ENCODE results near the gene MAP3K4. TPM values are rescaled to one million over a fixed set of nuclear protein-coding genes. Genes with fewer than 3 reads are reported as not detected.

The MAP3K4 gene
- total RNA-seq, 2 experiments from 2014 or later, result 26.8 to 35.7 TPM

DNA sequence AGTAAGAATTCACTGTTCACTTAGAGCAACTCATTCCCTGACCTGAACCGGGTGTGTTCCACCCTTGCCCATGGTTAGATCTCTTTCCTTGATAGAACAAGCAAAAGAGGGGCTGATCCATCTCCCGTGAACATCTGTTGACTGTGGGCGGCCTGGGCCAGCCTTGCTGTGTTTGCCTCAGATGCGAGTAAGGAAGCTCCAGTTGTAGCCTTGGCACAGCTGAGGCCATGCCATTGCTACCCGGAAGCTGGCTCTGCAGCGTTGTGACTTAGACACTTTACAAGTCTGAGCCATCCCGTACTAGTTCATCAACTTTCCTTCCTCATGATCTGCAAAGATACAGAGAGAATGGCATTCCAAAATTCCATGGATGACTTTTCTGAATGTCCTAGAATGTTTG lies 139.0 kb downstream of the MAP3K4 start:
- Mint-ChIP-seq H3K9me3 (ENCODE audit: insufficient read depth) (peaks cover 8% of the 10 kb centered on the region), H3K4me1 (ENCODE audit: low read depth) (peaks cover 16% of the 10 kb centered on the region), H3K4me3 (no peak overlapping the region), H3K27me3 (ENCODE audit: low read depth) (no peaks in the 10 kb centered on the region), H3K36me3 (ENCODE audit: low read depth) (peaks cover 26% of the 10 kb centered on the region), H3K27ac (no peak overlapping the region)
- ChIA-PET CTCF (no interaction called here), POLR2A (no interaction called here)
- ATAC-seq, result no peak
- no peak for DNase-seq

DNA sequence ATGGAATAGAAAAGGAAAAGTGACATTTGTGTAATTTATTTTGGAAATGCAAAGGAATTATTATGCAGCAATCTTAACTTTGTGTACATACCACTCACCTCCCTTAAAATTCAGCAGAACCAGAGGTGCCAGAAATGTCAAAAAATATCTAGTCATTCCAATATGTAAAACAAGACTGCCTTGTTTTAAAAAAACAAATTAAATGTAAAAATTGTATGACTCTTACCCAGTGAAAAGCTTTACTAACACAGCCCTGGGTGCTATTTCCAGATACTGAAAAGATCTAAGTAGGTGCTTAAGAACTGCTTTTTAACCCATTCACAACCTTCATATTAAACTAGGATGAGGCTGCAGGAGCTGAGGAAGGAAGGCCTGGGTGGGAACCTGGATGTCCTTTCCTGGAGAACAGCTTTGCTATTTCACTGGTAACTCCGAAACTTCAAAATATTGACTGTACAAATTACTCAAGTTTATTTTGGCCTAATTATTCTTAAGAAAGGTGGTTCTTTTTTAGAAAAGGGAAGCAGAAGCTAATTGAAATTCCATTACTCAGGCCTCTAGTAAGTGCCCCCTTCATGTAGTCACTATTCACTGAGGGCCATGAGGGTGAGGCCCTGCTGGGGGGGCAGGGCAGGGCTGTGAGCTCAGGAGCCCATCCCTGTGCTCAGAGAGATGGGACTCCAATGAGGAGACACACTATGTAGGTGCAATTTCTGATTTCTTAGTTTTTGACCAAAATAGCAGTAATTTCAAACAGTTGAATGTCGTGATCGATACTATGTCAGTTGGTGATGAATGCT lies 139.6 kb downstream of the MAP3K4 start:
- Mint-ChIP-seq H3K4me1 (ENCODE audit: low read depth) (peaks cover 16% of the 10 kb centered on the region), H3K27me3 (ENCODE audit: low read depth) (no peaks in the 10 kb centered on the region), H3K27ac (no peak overlapping the region), H3K9me3 (ENCODE audit: insufficient read depth) (peaks cover 1% of the 10 kb centered on the region), H3K4me3 (no peak overlapping the region), H3K36me3 (ENCODE audit: low read depth) (peaks cover 20% of the 10 kb centered on the region)
- DNase-seq (no peak), ATAC-seq (no peak)
- POLR2A ChIA-PET, result no interaction called here
- CTCF ChIA-PET, result no interaction called here

DNA sequence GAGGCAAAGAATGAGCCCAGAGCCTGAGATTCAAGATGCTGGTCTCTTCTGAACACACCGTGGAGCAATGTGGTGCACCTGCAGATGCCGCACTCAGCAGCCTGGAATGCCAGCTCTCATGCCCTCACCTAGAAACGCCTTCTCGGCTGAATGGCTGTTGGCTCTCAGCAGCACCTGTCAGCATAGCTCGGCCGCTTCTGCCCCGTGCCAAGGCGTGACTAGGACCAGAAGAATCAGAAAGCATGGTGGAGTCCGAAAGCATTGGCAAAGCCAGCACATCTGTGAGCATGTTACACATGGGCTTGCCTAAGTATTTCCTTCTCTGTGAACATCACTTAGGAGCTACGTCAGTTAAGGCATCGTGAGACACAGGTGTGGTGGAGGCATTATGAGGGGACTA lies 140.8 kb downstream of the MAP3K4 start:
- POLR2A ChIA-PET, result no interaction called here
- H3K4me1 Mint-ChIP-seq (ENCODE audit: low read depth), result peaks cover 16% of the 10 kb centered on the region
- ATAC-seq (no peak), DNase-seq (no peak)
- no peak overlapping the region for H3K27ac Mint-ChIP-seq
- CTCF ChIA-PET, result interaction anchor here (2.1 kb wide), 1 partner anchor 238 kb away, joined by 9 read pairs; no protein-coding TSS in a partner anchor
- peaks cover 12% of the 10 kb centered on the region for H3K36me3 Mint-ChIP-seq (ENCODE audit: low read depth)
- no peaks in the 10 kb centered on the region for H3K27me3 Mint-ChIP-seq (ENCODE audit: low read depth)
- no peaks in the 10 kb centered on the region for H3K9me3 Mint-ChIP-seq (ENCODE audit: insufficient read depth)
- no peak overlapping the region for H3K4me3 Mint-ChIP-seq

DNA sequence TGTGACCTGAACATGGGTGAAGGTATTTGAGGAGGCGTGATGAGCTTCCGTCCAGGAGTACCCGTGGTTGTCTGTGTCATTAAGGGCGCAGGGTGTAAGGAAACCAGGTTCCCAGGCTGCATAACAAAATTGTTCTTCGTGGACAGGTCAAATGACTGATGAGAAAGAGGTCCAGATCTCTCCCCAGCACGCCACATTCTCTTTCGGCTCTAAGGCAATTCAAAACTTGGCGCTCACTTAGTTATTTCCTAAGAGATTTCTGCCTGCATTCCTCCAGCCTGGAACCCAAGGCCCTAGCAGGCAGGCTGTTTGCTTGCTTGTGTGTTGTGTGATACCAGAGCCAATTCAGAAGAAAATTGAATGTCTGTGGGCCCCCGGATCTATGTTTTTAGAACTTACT lies 142.4 kb downstream of the MAP3K4 start:
- H3K27me3 Mint-ChIP-seq (ENCODE audit: low read depth), result no peaks in the 10 kb centered on the region
- peaks cover 10% of the 10 kb centered on the region for H3K36me3 Mint-ChIP-seq (ENCODE audit: low read depth)
- ATAC-seq (no peak), DNase-seq (no peak)
- H3K4me3 Mint-ChIP-seq, result no peak overlapping the region
- ChIA-PET CTCF (no interaction called here), POLR2A (no interaction called here)
- H3K27ac Mint-ChIP-seq, result no peak overlapping the region
- H3K4me1 Mint-ChIP-seq (ENCODE audit: low read depth), result peaks cover 4% of the 10 kb centered on the region
- no peaks in the 10 kb centered on the region for H3K9me3 Mint-ChIP-seq (ENCODE audit: insufficient read depth)

DNA sequence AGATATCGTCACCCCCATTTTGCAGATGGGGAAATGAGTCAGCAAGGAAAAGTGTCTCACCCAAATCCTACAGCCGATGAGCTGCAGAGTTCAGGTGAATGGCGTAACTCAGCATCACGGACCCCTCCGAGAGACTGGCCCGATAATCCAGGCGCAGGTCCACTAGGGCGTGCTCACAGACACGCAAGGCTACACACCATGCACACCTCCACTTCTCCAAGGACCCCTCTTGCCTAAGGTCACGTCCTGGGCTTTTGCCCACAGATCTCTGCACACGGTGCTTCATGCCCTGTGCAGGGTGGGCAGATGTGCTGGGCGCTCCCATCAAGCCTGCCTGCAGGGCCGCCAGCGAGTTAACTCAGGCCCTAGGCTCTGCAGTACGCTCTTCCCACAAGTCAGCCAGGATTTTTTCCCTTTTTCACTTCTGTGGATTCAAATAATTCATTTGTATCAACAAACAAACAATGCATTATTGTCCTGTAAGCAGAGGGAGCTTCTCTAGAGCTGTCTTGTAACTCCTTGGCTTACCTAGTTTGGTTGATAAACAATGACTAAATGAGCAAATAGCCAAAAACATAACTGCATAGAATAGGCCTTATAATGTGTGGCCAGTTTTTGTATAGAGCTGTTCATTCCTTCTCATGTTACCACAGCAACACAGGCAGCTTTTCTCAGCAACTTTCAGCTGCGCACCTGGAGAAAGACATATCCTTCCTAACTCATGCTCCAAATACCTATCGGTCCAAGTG lies 143.2 kb downstream of the MAP3K4 start:
- Mint-ChIP-seq H3K9me3 (ENCODE audit: insufficient read depth) (no peaks in the 10 kb centered on the region), H3K4me1 (ENCODE audit: low read depth) (no peaks in the 10 kb centered on the region), H3K27me3 (ENCODE audit: low read depth) (no peaks in the 10 kb centered on the region), H3K4me3 (no peak overlapping the region), H3K27ac (no peak overlapping the region), H3K36me3 (ENCODE audit: low read depth) (peaks cover 8% of the 10 kb centered on the region)
- ChIA-PET CTCF (no interaction called here), POLR2A (no interaction called here)
- no peak for DNase-seq
- no peak for ATAC-seq

DNA sequence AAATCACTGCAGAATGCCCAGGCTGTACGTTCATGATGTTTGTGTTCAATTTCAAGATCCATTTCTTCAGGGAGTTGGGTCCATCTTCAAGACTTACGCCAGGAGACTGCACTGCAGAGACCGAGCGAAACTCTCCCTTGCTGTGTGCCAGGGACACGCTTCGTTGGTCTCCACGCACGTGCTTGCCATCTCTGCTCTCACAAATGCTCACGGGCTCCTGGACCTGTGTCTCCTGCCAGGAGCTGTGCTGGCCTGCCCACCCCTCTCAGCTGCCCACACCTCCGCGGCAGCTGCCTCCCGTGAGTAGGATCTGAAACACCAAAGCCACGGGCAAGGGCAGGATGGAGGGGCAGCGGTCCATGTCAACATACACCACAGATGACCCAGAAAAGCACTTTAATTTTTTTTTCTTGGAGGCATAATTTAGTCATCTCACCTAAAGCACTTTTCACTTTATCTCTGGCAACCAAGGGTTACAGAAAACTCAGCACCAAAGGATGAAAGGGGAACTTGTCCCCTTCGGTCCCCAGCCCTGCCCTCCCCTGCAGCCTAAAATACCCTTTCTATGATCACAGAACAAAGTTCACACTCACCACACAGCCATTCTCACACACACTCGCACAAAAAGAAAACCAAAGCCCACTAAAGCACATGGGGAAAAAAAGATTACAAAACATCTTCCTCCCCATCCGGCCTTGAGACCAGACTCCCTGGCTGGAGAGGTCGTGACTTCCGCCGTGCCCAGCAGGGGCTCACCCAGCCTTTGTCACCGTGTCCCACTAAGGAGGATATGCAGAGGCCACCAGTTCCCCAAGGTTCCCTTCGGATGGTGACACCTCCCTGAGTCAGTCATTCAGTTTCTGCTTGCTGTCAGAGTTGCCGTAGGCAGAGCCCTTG lies 144.4 kb downstream of the MAP3K4 start:
- no peaks in the 10 kb centered on the region for H3K9me3 Mint-ChIP-seq (ENCODE audit: insufficient read depth)
- no peak for DNase-seq
- no peaks in the 10 kb centered on the region for H3K4me1 Mint-ChIP-seq (ENCODE audit: low read depth)
- H3K36me3 Mint-ChIP-seq (ENCODE audit: low read depth), result peaks cover 4% of the 10 kb centered on the region
- no peak overlapping the region for H3K27ac Mint-ChIP-seq
- POLR2A ChIA-PET, result no interaction called here
- ATAC-seq, result no peak
- CTCF ChIA-PET, result no interaction called here
- no peak overlapping the region for H3K4me3 Mint-ChIP-seq
- H3K27me3 Mint-ChIP-seq (ENCODE audit: low read depth), result no peaks in the 10 kb centered on the region

DNA sequence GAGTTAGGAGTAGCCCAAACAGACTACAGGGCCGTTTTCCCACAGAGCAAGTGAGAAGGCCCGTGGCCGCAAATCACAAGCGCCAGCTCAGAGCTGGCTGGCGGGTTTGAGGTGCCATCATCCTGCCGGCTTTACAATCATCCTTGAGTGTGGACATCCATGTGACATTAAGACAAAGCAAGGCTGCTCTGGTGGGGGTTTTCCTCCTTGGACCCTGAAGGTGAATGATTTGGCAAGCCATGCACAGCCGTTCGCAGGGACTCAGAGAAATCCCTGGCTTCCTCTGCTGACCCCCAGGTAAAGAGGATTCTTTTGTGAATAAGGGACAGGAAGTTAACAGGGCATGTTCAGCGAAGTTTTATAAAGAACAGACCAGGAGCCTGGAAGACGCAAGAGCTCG lies 145.1 kb downstream of the MAP3K4 start:
- H3K4me1 Mint-ChIP-seq (ENCODE audit: low read depth), result no peaks in the 10 kb centered on the region
- H3K4me3 Mint-ChIP-seq, result no peak overlapping the region
- H3K9me3 Mint-ChIP-seq (ENCODE audit: insufficient read depth), result no peaks in the 10 kb centered on the region
- H3K36me3 Mint-ChIP-seq (ENCODE audit: low read depth), result peaks cover 4% of the 10 kb centered on the region
- H3K27me3 Mint-ChIP-seq (ENCODE audit: low read depth), result no peaks in the 10 kb centered on the region
- ChIA-PET POLR2A (no interaction called here), CTCF (no interaction called here)
- DNase-seq, result no peak
- ATAC-seq, result no peak
- no peak overlapping the region for H3K27ac Mint-ChIP-seq

DNA sequence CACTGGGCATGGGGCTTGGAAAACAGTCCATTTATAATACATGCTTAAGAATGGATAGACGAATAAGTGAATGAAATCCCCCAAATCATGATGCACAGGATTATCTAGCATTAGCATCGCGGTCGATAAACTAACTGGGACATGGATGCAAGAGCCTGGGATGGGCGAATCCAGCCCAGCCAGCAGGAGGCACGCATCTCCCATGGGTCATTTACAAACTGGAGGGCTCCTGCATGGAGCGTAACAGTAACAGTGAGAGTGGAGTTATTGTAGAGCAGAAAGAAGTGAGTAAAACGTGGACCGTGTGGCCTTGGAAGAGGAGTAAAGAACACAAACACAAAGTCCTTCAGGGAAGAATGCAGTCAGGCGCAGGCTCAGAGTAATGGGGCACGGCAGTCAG lies 145.8 kb downstream of the MAP3K4 start:
- Mint-ChIP-seq H3K36me3 (ENCODE audit: low read depth) (peaks cover 4% of the 10 kb centered on the region), H3K27me3 (ENCODE audit: low read depth) (no peaks in the 10 kb centered on the region), H3K9me3 (ENCODE audit: insufficient read depth) (no peaks in the 10 kb centered on the region), H3K4me3 (no peak overlapping the region), H3K27ac (no peak overlapping the region), H3K4me1 (ENCODE audit: low read depth) (no peaks in the 10 kb centered on the region)
- ATAC-seq (no peak), DNase-seq (no peak)
- CTCF ChIA-PET, result no interaction called here
- POLR2A ChIA-PET, result no interaction called here

DNA sequence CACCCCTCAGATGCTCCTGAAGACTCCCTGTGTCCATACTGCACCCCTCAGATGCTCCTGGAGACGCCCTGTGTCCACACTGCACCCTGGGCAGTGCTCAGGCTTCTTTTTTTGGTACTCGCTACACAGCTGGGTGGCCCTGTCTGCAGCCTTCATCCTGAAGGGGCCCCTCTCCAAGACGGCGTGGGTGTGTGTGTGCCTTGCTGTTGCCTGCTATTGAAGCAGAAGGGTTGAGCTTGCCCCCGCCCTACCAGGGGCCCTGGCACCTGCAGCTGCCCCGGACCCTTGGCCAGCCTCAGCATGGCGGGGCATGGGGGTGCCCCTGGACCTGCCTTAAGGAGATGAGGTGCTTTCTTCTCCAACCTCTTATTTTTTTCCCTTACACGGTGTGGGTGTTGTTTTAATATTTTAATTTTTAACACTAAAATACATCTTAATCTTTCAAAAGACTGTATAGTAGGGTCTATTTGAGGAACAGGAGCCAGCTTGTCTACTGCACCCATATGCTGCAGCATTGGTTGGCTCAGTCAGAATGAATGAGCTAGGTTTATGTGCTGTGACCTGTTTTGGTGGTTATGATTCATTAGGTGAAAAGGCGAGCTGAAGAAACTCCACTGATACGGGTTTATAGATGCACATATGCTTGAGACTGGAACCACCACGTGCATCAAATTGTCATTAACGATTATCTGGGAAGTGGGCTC lies 146.4 kb downstream of the MAP3K4 start:
- Mint-ChIP-seq H3K9me3 (ENCODE audit: insufficient read depth) (no peaks in the 10 kb centered on the region), H3K27ac (no peak overlapping the region), H3K4me3 (no peak overlapping the region), H3K4me1 (ENCODE audit: low read depth) (no peaks in the 10 kb centered on the region), H3K36me3 (ENCODE audit: low read depth) (peaks cover 4% of the 10 kb centered on the region), H3K27me3 (ENCODE audit: low read depth) (no peaks in the 10 kb centered on the region)
- CTCF ChIA-PET, result no interaction called here
- POLR2A ChIA-PET, result no interaction called here
- no peak for DNase-seq
- no peak for ATAC-seq

DNA sequence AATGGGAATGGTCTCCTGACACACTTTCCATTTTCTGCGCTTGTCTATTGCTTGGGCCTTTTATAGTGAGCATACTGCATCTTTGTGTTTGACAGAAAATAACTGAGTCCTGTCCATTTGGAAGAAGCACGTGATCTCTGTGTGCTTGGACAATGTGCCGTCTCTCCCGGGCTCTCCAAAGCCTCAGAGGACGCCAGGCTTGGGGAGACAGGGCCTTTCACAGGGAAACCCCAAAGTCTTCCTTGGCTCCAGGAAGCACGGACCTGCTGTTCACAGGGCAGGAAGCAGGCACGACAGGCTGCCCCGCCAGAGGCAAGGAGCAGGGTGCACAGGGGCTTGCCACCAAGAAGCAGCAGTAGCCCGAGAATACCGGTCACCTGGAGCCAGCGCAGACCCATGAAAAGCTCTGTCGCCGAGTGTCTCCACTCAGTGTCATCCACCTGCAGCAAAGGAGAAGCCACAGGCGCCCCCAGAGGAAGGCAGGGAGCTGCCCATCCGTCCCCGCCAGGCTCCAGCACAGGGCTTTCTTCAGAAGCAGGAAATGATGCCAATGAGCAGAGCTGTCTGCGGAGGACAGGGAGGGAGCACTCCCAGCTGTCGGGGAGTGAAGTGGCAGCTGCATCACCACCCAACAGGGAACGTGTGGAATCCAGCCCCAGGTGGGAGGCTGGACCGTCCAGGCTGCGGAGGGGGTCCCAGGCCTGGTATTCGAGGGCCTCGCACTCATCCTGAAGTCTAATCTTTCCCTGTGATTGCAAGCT lies 147.2 kb downstream of the MAP3K4 start:
- no peaks in the 10 kb centered on the region for H3K9me3 Mint-ChIP-seq (ENCODE audit: insufficient read depth)
- no peak overlapping the region for H3K27ac Mint-ChIP-seq
- H3K4me3 Mint-ChIP-seq, result no peak overlapping the region
- H3K4me1 Mint-ChIP-seq (ENCODE audit: low read depth), result no peaks in the 10 kb centered on the region
- H3K36me3 Mint-ChIP-seq (ENCODE audit: low read depth), result no peaks in the 10 kb centered on the region
- no peaks in the 10 kb centered on the region for H3K27me3 Mint-ChIP-seq (ENCODE audit: low read depth)
- ATAC-seq (no peak), DNase-seq (no peak)
- ChIA-PET CTCF (no interaction called here), POLR2A (interaction anchor here (0.6 kb wide), 1 partner anchor 22 kb away, joined by 3 read pairs; no protein-coding TSS in a partner anchor)

DNA sequence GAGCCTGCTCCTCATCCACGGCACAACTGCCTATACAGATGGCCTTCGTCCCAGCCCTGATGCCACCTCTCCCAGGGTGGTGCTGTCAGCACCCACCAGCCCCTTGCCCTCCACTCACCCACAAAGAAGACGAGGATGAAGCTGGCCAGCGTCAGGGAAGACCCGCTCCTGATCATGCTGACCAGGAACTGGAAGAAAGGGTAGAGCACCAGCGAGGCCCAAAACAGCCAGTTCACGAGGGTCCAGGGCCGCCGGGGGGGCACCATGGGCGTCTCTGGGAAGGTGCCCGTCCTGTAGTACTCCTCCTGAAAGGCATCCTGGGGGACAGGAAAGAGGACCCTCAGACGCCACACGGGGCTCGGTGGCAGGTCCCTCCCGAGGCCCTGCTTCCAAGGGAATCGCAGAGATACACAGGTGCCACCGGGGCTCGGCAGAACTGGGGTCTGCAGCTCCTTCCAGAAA lies 147.8 kb downstream of the MAP3K4 start:
- DNase-seq, result no peak
- ATAC-seq, result no peak
- no peaks in the 10 kb centered on the region for H3K4me1 Mint-ChIP-seq (ENCODE audit: low read depth)
- no peak overlapping the region for H3K27ac Mint-ChIP-seq
- CTCF ChIA-PET, result no interaction called here
- POLR2A ChIA-PET, result interaction anchor here (0.6 kb wide), 1 partner anchor 22 kb away, joined by 3 read pairs; no protein-coding TSS in a partner anchor
- no peak overlapping the region for H3K4me3 Mint-ChIP-seq
- H3K36me3 Mint-ChIP-seq (ENCODE audit: low read depth), result no peaks in the 10 kb centered on the region
- no peaks in the 10 kb centered on the region for H3K9me3 Mint-ChIP-seq (ENCODE audit: insufficient read depth)
- no peaks in the 10 kb centered on the region for H3K27me3 Mint-ChIP-seq (ENCODE audit: low read depth)

Measured in activated CD8-positive, alpha-beta T cell treated with anti-CD3 and anti-CD28 coated beads, Interleukin-2, amount 10 ng/mL, durations not matched to agents 7 days and 5 days (primary cell).